Glutamatergic neuron (in vitro differentiated cells): ENCODE results near the gene MRTFB. TPM values are rescaled to one million over a fixed set of nuclear protein-coding genes. Genes with fewer than 3 reads are reported as not detected.
"Not testable (repeated sequence)": the region's sequence is repeated elsewhere in the genome, so short reads cannot be mapped to it uniquely, and the experiment has no call there.

Source experiments
- DNase-seq: peaks from one replicate; pipeline ENCODE4 v3.0.0; 2022
- H3K27ac Mint-ChIP-seq: one replicate; pipeline ENCODE4 v1.8.0; 2020; ENCODE audit warnings: mild to moderate bottlenecking, mixed read lengths, inconsistent platforms; ENCODE audit not compliant: unreplicated experiment
- H3K27me3 Mint-ChIP-seq: one replicate; pipeline ENCODE4 v1.8.0; 2020; ENCODE audit warnings: mild to moderate bottlenecking, moderate library complexity, mixed read lengths, inconsistent platforms; ENCODE audit not compliant: unreplicated experiment
- H3K36me3 Mint-ChIP-seq: one replicate; pipeline ENCODE4 v1.8.0; 2020; ENCODE audit warnings: mild to moderate bottlenecking, mixed read lengths, inconsistent platforms; ENCODE audit not compliant: unreplicated experiment
- H3K4me1 Mint-ChIP-seq: one replicate; pipeline ENCODE4 v1.8.0; 2020; ENCODE audit warnings: mild to moderate bottlenecking, low read depth, mixed read lengths, inconsistent platforms; ENCODE audit not compliant: unreplicated experiment
- H3K4me3 Mint-ChIP-seq: one replicate; pipeline ENCODE4 v1.8.0; 2020; ENCODE audit warnings: mild to moderate bottlenecking, mixed read lengths, inconsistent platforms; ENCODE audit not compliant: unreplicated experiment
- H3K9me3 Mint-ChIP-seq: one replicate; pipeline ENCODE4 v1.8.0; 2020; ENCODE audit warnings: mild to moderate bottlenecking, moderate library complexity, mixed read lengths, inconsistent platforms; ENCODE audit not compliant: unreplicated experiment
- total RNA-seq: library from RNA; stranded (reverse); fragmentation: NEBNext Ultra II Directional; extraction: Animal tissue kit (Norgen Biotek cat#: 25700); gene quantifications from one replicate; pipeline ENCODE4 v1.2.1, GENCODE V29; 2021; ENCODE audit not compliant: unreplicated experiment
- TF ChIP-seq, protein P1 (sequence below): fragments of 200-600 bp; sonication (generic); IDR thresholded peaks from one replicate; pipeline ENCODE4 v1.5.0; 2021; ENCODE audit not compliant: partially characterized antibody, unreplicated experiment

The MRTFB gene
- total RNA-seq, 1 donor from 2014 or later, result 29.6 TPM

DNA sequence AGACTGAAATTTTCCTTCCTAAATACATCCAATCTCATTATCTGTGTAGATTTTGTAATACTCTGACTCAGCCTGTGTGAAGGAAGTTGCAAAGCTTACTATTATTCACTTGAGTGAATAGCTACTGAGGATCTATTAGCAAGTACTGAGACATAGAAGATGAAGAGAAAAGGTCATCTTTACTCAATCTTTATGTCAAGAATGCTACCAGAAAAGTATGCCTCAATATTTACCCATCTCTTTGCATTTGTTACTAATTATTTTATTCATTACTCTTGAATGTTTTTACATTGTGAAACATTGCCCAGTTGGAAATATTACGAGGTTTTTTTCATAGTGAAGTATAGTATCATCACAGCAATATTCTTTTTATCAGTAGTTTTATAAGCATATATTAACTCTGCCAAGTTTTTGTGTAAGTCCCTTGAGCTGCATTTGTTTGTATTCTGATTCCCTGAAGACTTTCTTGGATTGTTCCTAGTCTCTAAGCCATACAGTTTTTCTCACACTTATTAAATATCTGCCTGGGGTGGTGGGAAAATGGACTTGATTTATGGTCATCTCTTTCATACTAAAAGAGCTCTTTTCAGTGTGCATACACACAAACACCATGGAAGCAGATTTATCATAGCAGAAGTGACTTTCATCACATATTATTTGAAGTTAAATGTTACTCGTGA, 110.4 kb downstream of the MRTFB start:
- peaks cover 29% of the 10 kb centered on the region for H3K4me1 Mint-ChIP-seq
- no peak for DNase-seq
- TF ChIP-seq, protein P1, sequence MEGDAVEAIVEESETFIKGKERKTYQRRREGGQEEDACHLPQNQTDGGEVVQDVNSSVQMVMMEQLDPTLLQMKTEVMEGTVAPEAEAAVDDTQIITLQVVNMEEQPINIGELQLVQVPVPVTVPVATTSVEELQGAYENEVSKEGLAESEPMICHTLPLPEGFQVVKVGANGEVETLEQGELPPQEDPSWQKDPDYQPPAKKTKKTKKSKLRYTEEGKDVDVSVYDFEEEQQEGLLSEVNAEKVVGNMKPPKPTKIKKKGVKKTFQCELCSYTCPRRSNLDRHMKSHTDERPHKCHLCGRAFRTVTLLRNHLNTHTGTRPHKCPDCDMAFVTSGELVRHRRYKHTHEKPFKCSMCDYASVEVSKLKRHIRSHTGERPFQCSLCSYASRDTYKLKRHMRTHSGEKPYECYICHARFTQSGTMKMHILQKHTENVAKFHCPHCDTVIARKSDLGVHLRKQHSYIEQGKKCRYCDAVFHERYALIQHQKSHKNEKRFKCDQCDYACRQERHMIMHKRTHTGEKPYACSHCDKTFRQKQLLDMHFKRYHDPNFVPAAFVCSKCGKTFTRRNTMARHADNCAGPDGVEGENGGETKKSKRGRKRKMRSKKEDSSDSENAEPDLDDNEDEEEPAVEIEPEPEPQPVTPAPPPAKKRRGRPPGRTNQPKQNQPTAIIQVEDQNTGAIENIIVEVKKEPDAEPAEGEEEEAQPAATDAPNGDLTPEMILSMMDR, result no peak
- H3K4me3 Mint-ChIP-seq, result no peak overlapping the region
- no peaks in the 10 kb centered on the region for H3K27me3 Mint-ChIP-seq
- H3K9me3 Mint-ChIP-seq, result no peaks in the 10 kb centered on the region
- no peaks in the 10 kb centered on the region for H3K36me3 Mint-ChIP-seq
- H3K27ac Mint-ChIP-seq, result no peak overlapping the region

DNA sequence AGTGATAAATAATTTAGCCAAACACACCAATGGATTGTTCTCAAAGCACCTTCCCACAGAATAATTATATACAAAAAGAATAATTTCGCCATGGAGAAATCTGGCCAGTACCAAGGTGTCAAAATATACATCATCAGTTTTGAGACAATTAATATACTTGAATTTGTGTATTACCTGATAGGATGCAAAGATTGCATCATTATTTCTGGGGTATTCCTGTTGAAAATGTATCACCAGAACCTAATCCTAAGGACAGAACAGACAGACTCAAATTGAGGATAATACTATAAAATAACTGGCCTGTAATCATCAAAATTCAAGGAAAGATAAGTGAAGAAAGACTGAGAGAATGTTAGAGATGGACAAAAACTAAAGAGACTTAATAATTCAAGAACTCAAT, 111.9 kb downstream of the MRTFB start:
- no peak for DNase-seq
- no peak overlapping the region for H3K4me3 Mint-ChIP-seq
- H3K27ac Mint-ChIP-seq, result no peak overlapping the region
- TF ChIP-seq, protein P1, result no peak
- no peaks in the 10 kb centered on the region for H3K36me3 Mint-ChIP-seq
- H3K27me3 Mint-ChIP-seq, result no peaks in the 10 kb centered on the region
- peaks cover 37% of the 10 kb centered on the region for H3K4me1 Mint-ChIP-seq
- no peaks in the 10 kb centered on the region for H3K9me3 Mint-ChIP-seq

DNA sequence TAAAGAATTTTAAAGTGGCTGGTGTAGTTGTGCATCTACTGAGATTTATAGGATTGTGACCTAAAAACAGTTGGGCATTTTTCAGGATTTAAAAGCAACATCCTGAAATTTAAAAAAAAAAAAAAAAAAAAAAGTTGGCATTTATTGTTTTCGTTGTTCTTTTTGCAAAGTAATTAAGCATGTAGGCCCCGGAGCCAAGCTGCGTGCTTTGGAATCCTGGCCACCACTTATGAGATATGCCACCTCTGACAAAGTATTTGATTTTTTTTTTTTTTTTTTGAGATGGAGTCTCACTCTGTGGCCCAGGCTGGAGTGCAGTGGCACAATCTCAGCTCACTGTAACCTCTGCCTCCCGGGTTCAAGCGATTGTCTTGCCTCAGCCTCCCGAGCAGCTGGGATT, 112.8 kb downstream of the MRTFB start:
- H3K27me3 Mint-ChIP-seq, H3K4me3 Mint-ChIP-seq, H3K27ac Mint-ChIP-seq, H3K9me3 Mint-ChIP-seq, H3K36me3 Mint-ChIP-seq, DNase-seq: not testable (repeated sequence)
- H3K4me1 Mint-ChIP-seq, result peaks cover 37% of the 10 kb centered on the region

- no peaks in the 10 kb centered on the region for H3K27me3 Mint-ChIP-seq
- H3K4me1 Mint-ChIP-seq, result peaks cover 27% of the 10 kb centered on the region
- H3K9me3 Mint-ChIP-seq, result no peaks in the 10 kb centered on the region
- peak; percentile 28 for DNase-seq
- H3K4me3 Mint-ChIP-seq, result peak overlapping the region; percentile 66
- H3K27ac Mint-ChIP-seq, result peak overlapping the region; percentile 11
- no peaks in the 10 kb centered on the region for H3K36me3 Mint-ChIP-seq
- TF ChIP-seq, protein P1, result peak; percentile 60
Observed at GRCh38 chr16:14186007-14186794, 115.1 kb downstream of the MRTFB start.

DNA sequence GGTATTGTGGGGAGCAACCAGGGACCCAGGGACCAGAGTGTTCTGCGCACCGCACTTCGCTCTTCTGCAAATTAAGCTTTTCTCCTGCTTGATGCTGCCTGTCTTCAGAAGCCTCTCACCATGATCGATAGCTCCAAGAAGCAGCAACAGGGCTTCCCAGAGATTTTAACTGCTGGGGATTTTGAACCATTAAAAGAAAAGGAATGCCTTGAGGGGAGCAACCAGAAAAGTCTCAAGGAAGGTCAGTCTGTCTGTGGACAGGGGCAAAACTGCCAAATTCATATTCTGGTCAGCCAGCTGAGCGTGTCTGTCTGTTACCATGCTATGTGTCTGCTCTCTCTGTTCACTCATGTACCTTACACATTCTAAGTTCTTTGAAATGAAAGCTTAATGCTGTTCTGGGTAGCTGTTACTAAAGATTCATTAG, 115.7 kb downstream of the MRTFB start:
- no peaks in the 10 kb centered on the region for H3K27me3 Mint-ChIP-seq
- no peaks in the 10 kb centered on the region for H3K36me3 Mint-ChIP-seq
- H3K9me3 Mint-ChIP-seq, result no peaks in the 10 kb centered on the region
- peak overlapping the region; percentile 66 for H3K4me3 Mint-ChIP-seq
- H3K4me1 Mint-ChIP-seq, result peaks cover 21% of the 10 kb centered on the region
- TF ChIP-seq, protein P1, result no peak
- H3K27ac Mint-ChIP-seq, result peak overlapping the region; percentile 11
- no peak for DNase-seq
